OCI-M1 (cell line): Measurements from ENCODE around the gene DNAH5.

Experiments used
- DNase-seq: peaks from one replicate; lab custom pipeline; 2025; lab: John Stamatoyannopoulos, UW

The DNAH5 gene

DNA sequence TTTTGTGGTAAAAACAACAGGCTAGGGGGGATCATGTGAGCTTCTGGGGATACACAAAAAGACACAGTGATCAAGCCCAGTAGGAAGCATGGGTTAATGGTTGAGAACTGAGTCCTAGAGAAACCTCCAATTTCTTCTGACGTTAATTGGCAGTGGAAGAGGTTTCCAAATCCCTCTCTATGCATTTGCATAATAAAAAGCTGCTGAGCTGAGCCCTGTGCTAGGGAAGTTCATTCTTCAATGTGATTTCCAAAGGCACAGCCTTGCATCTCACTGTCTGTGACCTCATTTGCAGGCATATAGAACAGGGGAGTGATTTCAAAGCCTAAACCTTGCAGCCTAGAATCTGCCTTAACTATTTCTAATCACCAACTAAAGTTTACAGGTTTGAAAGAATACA lies 812 bp downstream of the DNAH5 start:
- DNase-seq, result no peak

DNA sequence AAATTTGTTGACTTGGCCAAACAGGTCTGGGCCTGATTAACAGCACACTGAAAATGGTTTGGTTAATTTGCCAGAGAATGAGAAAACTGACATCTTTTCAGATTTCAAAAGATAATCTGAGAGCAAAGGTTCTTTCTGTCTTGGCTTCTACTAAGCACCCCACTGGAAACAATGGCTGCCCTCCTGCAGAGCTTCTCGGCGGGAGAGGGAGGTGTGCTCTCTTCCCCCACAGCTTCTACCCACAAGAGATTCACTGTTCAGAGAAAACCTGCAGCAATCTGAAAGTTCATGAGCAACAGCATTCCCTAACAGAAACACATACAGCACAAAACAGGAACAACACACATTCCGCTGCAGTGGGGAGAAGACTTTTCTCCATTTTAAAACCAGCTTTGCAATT lies 3.0 kb downstream of the DNAH5 start:
- no peak for DNase-seq

DNA sequence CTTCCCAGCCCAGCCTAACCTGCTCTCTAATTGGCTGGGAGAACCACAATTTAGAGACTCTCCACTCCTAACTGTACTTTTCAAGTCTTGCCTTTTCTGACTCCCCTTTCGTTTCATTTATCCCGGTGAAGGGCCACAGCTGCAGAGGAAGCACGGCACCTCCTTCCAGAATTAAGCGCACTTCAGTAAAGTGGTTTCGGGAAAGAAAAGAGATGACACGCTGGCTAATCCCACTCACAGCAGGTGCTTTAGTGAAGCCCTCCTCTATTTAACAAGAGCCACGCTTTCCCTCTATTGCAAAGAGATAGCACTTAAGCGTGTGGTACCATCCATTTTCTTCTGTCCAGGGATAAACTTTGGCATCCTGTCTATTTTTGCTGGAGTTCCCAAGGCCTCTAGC lies 4.8 kb downstream of the DNAH5 start:
- no peak for DNase-seq

DNA sequence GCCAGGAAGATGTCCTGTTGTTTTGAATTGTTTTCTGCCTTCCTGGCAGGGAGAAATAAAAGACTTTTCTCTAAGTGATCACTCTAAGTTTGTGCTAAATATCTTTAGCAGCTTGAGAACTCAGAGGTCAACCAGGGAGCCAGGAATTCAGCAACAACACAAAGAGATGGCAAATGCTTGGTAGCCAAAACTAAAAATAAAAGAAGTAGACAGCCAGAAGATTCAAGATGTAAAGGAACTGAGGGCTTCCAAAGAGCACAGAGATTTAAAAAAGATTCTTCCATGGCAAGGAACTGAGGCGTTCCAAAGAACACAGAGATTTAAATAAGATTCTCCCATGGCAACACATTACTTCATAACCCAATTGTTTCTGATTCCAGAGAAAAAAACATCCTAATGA lies 9.6 kb downstream of the DNAH5 start:
- DNase-seq, result no peak

DNA sequence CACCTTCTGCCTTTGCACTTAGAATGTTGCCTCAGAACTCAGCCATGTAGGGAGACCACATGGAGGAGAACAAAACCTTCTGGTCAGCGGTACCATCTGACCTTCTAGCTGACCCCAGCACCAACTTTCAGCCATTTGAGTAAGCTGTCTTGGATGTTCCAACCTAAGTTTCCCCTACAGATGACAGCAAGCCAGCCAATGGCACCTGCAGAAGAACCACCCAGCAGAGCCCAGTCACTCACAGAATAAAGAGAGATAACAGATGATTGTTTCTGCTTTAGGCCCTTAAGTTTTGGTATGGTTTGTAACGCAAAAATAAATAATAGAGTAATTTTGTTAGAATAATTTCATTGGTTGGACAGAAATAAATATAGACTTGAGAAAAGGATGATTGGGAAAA lies 10.4 kb downstream of the DNAH5 start:
- no peak for DNase-seq

DNA sequence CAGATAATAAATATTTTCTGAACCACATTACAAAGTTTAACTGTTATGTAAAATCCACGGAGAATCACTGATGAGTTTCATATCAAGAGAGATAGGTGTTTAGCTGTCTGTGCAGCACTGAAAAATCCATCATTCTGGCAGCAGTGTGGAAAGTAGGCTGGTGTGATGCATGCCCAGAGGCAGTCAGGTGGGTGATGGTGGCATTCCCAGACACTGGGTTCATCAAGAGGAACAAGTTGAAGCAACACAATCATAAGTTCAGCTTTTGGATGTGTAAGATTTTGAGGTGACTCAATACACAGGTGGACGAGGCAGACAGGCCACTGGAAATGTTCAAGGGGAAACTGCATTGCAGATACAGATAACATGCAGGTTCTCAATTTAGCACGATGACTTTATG lies 11.9 kb downstream of the DNAH5 start:
- no peak for DNase-seq

DNA sequence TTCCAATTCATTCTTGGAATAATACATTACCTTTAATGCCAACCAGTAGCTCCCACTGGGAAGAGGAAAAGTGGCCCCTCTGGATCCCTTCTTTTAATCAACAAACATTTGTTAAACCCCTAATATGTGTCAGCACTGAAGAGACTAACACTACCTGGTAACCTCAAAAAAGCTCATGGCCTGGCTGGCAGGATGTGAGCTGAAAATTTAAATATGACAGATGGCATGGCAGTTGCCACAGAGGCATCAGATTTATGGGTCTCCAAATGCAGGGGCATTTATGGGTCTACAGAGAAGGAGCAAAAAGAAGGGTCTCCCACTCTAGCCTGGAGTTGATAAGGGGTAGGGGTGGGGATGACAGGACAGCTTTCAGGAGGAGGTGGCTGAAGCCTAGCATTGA lies 12.5 kb downstream of the DNAH5 start:
- DNase-seq, result no peak

DNA sequence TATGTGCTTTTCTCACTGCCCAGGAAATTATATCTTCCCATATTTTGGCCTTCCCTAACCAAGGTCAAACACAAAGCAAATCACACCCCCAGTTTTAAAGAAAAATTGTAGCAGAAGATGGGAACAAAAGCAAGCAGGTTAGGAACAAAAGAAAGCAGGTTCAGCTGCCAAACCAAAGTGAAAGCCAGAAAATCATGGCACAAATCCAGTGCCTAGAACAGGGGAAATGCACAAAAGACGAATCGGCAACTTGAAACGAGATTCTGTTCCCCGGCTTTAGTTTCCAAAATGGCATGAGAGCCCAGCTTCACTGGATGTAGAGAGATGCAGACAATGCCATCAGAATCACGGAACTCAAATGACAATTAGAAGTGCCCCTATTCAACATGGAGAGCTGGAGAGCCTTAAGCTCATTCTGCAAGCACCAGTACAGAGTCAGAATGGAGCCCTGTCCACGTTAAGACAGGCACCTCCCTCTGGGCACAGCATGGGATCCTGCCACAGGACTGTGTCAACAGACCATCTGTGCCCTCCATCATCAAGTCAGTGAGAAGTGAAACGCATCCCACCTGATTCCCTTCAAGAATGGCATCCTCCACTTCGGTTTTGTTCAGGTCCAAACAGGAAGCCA lies 13.8 kb downstream of the DNAH5 start:
- DNase-seq, result no peak

DNA sequence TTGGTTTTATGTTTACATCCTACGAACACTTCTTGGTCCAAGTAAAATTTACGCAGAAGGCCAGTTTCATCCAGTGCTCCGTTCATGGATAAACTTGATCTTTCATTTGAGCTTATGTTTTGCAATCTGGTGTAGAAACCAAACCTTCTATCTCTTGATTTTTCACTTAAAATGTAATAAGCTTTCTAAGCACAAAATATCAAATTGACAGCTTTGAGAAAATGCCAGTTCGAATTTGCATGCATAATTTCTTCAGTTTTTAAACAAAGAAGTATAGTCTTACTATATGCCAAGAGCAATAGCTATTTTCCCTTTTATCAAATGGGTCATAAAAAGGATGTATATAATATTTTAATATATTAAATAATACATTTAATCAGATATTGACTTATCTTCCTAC lies 17.8 kb downstream of the DNAH5 start:
- DNase-seq, result no peak

DNA sequence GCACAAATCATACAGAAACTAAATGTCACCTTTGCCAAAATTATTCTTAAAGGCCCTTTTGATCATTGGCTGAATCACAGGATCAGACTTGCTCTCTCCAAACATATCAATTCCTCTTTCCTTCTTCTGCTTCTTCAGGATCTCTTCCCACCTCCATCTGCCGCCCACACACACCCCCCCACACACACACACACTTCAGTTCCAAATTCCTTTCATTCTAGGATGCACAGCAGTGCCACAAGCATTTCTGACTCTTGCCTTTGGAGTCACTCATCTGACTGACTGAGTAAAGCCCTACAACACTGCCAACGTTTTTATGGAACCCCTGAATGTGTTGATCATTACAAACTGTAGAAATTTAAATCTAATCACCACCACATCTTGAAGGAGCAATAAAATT lies 22.9 kb downstream of the DNAH5 start:
- no peak for DNase-seq

DNA sequence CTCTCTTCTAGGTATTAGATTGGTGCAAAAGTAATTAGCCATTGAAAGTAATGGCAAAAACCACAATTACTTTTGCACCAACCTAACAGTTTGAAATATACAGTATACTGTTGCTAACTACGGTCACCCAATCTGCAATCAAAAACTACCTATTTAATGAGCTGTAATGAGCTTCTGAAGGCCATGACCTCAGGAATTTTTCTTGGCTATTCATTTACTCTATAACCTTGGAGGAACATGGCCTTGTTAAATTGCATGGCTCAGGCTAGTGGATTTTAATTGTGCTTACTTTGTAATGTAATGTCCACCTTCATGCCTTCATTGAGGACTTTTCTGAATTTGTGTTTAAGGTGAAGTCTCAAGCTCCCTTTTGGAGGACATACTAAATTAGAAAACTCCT lies 24.7 kb downstream of the DNAH5 start:
- DNase-seq, result no peak

DNA sequence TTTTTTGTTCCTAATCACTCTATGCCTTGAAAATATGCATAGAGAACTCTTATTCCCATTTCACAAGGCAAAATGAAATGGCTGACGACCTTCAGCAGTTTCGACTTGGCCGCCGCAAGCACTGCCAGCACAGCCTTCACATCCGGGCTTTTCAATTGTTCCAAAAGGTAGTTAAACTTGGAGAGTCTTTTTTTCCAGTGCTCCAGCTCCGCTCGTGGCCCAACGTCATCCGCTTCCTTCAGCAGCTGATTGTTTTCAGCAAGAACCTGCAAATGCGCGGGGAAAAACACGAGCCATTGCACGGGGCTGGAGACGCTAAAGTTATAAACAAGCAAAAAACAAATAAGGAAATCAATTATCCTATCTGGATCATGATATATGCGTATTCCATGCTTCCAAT lies 25.4 kb downstream of the DNAH5 start:
- DNase-seq, result no peak

DNA sequence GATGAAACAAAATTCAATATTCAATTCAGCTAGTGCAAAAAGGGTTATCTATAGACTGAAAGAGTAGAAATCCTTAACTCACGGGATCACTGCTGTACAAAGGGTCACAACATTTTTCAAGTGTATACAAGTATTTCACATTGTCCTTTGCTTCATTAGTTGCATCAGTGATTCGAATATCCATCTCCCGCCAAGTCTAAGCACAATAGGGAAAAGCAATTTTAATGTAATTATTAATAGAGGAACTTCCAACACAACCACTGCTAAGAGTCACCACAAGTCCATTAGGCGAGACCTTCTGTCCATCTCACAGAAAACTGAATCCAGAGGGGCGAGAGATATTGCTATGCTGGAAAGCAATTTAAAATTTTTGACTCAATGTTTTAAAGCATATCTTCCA lies 27.4 kb downstream of the DNAH5 start:
- DNase-seq, result no peak

DNA sequence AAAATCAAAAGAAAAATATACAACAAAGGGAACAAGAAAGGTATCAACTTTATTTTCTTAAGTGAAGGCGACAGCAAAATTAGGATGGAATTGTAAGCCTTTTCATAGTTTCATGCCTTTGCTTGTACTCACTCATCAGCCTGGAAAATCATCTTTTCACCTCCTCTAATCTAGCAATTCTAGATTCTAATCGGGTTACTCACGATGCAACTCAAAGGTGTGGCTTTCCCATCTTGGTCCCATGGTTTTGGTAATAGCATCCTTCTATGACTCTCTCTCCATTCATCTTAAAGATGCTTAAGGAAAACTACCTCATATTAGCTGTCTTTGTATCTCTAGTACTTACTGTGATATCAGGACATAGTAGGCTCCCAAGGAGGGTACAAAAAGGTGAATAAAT lies 30.5 kb downstream of the DNAH5 start:
- DNase-seq, result no peak

DNA sequence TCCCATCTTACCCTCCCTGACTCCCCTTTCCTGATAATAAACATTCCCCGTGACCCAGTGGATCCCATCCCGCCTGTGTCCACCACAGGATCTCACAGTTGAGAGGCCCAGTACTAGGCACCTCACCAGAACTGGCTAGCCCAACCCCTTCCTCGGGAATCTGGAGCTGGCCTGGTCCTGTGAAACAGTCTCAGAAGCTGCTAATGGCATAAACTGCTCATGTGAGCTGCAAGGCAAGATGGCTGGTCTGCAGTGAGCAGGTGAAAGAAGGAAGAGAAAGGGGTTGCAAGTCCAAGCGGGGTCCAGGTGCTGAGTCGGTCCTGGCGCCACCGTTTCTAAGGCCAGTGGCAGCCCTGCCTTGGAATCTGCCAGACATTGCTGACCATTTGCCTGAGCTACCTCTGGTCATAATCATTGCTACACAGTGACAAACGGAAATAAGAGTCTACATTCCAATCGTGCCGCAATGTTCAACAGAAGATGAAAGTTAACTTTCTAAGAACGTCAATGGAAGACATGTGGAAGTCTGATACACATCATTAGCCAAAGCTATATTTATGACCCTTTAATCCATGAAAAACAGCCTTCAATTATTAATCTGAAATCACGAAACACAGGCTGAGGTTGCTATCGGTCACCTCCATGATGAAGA lies 33.7 kb downstream of the DNAH5 start:
- no peak for DNase-seq

DNA sequence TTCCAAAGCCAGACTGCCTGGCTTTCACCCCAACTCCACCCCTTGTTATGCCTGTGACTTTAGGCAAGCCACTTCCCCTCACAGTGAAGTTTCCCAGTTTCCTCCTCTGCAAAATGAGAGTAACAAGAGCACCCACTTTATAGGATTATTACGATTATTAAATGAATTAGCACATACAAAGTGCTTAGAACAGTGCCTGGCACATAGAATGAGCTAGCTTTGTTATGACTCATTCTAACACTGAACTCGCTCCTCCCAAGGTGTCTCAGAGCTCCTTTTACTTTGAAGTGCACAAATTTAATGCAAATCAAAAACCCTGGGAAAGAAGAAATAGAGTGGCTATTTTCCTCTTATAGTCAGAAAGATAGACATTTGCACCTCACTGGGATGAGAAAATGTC lies 34.3 kb downstream of the DNAH5 start:
- no peak for DNase-seq

DNA sequence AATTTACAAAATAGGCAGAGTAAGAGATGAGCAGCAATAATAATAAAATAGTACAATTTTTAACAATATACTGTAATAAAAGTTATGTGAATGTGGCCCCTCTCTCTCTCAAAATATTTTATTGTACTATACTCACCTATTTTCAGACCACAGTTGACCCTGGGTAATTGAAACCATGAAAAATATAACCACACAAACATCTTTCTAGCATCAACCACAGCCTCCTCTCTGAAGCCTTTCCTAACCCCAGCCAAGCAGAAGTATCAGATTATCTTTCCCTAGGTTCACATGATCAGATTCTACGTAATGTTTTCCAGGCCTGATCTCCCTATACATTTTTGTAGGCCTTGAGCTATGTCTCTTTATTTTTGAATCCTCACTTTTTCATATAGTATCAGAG lies 35.2 kb downstream of the DNAH5 start:
- DNase-seq, result no peak

DNA sequence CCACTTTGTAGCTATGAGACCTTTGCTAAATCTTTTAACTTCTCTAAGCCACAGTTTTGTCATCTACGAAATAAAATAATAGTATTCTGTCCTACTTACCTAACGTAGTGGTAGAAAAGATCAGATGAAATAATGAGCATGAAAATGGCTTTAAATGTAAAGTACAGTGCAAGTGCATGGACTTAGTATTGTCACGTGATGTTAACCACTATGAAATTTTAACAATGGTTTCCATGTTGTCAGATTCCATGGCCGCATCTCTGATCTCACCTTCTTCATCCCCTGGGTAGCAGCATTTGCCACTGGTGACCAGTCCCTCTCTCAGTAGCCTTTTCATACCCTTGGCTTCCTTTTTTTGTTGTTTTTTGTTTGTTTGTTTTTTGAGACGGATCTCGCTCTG lies 45.9 kb downstream of the DNAH5 start:
- no peak for DNase-seq

DNA sequence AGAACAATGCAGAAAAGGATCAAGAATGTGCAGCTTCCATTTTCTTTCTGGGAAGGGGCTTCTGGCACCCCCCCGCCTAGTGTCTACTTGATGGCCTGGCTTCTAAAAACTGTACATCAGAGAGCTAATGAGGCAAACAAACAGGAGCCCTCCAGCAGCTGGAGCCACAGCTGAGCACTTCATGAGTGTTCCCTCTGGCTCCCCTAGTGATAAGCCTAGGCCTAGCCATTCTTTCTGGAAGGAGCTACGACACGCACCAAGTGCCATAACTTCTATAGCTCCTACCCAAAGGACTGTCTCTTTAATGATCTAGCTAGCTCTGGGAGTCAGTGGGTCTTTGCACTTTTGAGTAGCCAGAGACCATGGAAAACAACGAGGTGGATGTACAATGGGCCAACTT lies 66.1 kb downstream of the DNAH5 start:
- no peak for DNase-seq

DNA sequence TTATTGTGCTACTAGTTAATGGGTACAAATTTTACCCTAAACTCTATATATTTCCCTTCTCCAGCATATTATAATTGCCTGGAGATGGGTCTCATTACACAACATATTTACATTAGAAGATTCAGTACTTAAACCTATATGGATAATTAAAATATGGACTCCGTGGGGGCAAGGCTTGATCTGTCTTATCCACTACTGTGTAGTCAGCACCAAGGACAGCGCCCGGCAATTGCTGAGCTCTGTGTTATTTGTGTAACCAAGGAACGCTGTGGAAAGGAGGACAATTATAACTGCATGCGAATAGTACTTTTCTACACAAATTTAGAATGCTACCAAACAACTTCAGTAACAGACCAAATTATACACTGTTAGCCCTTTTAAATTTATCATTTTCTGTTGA lies 77.7 kb downstream of the DNAH5 start:
- peak; percentile 63 for DNase-seq

DNA sequence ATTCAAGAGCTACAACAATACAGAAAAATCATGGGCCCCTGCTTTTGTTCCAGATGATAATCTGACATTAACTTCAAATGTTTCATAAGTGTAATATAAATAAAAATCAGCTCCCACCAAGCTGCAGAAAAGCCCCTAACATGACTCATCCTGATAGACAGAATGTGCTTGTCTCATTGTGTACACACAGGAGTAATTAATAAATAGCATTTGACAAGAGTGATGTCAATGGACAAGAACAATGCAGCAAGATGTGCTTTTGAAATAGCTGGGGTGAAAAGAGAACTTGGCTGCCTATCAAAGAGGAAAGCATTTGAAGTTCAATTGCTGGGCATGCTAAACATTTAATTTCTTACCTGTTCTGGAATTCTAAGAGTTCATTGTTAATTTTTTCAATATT lies 79.2 kb downstream of the DNAH5 start:
- DNase-seq, result no peak

DNA sequence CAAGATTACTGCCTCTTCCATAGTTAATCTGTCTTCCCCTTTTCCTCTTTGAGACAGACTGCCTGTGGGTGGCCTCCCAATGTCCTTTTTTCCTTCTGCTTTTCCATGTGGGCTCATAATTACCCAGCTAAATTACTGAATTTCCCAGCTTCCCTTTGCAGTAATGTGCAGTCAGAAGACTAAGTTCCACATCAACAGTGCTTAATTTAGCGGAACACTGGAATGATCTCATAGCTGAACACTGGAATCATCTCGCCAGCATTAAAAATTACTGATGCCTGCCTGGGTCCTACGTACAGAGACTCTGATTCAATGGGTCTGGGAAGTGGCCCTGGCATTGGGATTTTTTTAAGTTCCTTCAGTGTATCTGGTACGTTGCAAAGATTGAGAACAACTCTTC lies 84.3 kb downstream of the DNAH5 start:
- no peak for DNase-seq

DNA sequence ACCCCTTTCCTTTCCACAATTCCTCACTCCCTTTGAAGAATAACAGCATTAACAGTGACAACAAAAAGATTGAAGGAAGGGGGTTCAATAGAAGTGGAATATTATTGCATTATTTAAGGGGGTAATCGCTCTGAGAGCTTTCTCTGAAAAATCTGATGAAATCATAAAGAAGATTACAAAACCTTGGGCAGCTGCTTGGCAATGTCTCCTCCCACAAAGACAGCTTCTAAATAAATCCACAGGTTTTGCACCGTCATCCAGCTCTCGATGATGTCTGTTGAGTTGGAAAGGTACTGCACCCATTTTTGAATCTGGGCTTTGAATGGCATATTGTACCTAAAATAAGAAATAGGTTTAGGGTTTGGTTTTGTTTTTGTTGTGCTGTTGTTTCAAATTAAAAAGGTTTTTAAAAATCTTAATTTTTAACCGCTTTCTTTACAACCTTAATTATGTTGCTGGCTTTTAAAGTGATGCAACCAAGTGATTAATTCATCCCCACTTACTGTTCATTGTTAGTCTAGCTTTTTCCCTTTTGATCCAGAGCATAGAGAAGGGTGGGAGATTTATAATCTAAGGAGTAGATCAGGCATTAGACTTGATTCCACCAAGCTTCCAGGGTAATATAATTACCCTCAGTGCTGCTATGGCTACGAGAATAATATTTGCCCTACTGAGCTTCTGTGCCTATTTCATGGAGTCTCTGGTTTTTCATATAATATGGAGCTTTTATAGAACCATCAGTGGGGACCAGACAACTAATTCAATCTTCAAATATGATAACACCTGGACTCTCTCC lies 85.0 kb downstream of the DNAH5 start:
- peak; percentile 59 for DNase-seq
